Heart left ventricle (tissue), 16 donors: ENCODE data around the gene NTM. TPM values are rescaled to one million over a fixed set of nuclear protein-coding genes. Genes with fewer than 3 reads are reported as not detected.

Experiments
- ATAC-seq, 4 donors: fragments of 200-7000 bp; cut with Tn5 transposase; one replicate each; pipeline ENCODE4 v1.9.1; 2020 to 2022; ENCODE audit warnings: moderate library complexity in 4 of 4, mild to moderate bottlenecking in 3 of 4, moderate number of reproducible peaks in 1 of 4
- DNase-seq, 5 donors: peaks; one replicate each; pipeline ENCODE4 v3.0.0-alpha.2; 2020
- H3K27ac ChIP-seq, 12 donors: fragments of 200-600 bp; sonication (generic) in 4 of 12; one replicate each; pipeline versions ENCODE4 v1.5.0 to v1.8.0; 2016 to 2022; ENCODE audit warnings: mild to moderate bottlenecking in 2 of 12
- H3K27me3 ChIP-seq, 9 donors: fragments of 200-600 bp; sonication (generic) in 2 of 9; one replicate each; pipeline versions ENCODE4 v1.5.1 to v1.8.0; 2016 to 2022; ENCODE audit warnings: mild to moderate bottlenecking in 3 of 9
- H3K36me3 ChIP-seq, 9 donors: fragments of 200-600 bp; sonication (generic) in 2 of 9; one replicate each; pipeline versions ENCODE4 v1.5.0 to v1.8.0; 2018 to 2022; ENCODE audit warnings: mild to moderate bottlenecking in 2 of 9
- H3K4me1 ChIP-seq, 12 donors: fragments of 200-600 bp; sonication (generic) in 4 of 12; one replicate each; pipeline versions ENCODE4 v1.5.0 to v1.8.0; 2016 to 2022; ENCODE audit warnings: mild to moderate bottlenecking in 3 of 12
- H3K4me3 ChIP-seq, 12 donors: fragments of 200-600 bp; sonication (generic) in 4 of 12; one replicate each; pipeline versions ENCODE4 v1.5.0 to v1.8.0; 2017 to 2022; ENCODE audit warnings: mild to moderate bottlenecking in 9 of 12, moderate library complexity in 4 of 12
- H3K9me3 ChIP-seq, 12 donors: fragments of 200-600 bp; sonication (generic) in 4 of 12; one replicate each; pipeline versions ENCODE4 v1.5.0 to v1.8.0; 2016 to 2022; ENCODE audit warnings: mild to moderate bottlenecking in 1 of 12
- POLR2A ChIP-seq, 2 donors: fragments of 450-650 bp; IDR thresholded peaks; one replicate each; pipeline ENCODE4 v1.6.1; 2017; ENCODE audit warnings: antibody characterized with exemption in 2 of 2, mild to moderate bottlenecking in 2 of 2, moderate library complexity in 2 of 2
- WGBS, 4 donors: extraction: QIAGEN DNeasy Blood & Tissue Kit in 2 of 4; methylation state at CpG; one replicate each; pipeline versions ENCODE4 v1.1.5 to v1.1.7; 2013 to 2018; 5-methylcytosine and 5-hydroxymethylcytosine counted together
- intact Hi-C, 10 donors: fragments of 100-400 bp; cut with DNase I; formaldehyde crosslinking; loops; one replicate each; pipeline versions ENCODE4 v1.11.1 to v1.14.2; 2022
- polyA plus RNA-seq, 2 donors: library from polyadenylated mRNA; stranded (reverse); fragments of 200-250 nt; gene quantifications; one replicate each; pipeline ENCODE4 v1.2.3, GENCODE V29; 2013
- total RNA-seq, 9 donors: library from RNA; depleted of rRNA in 2 of 9; stranded (reverse); fragments of >200 nt in 2 of 9; fragmentation: NEBNext Ultra II Directional in 3 of 9; extraction: Animal tissue kit (Norgen Biotek cat#: 25700) in 3 of 9; gene quantifications; one replicate each; pipeline versions ENCODE4 v1.1.0 to v1.2.4, GENCODE V29; 2016 to 2023
- TF ChIP-seq, protein P1 (sequence below), 12 donors: fragments of 200-600 bp; sonication (generic) in 4 of 12; IDR thresholded peaks; one replicate each; pipeline versions ENCODE4 v1.5.0 to v1.8.0; 2018 to 2022; ENCODE audit warnings: antibody characterized with exemption in 12 of 12, mild to moderate bottlenecking in 5 of 12
- donor health status: ischemic (EF 13 %, LVEDD 7.1; RV severe dilation, severe dysfunction).
- donor health status: healthy with polysubstance abuse.
- donor health status: DM: no; HTN: yes; CAD: no.
- donor health status: DM: no; HTN: no; CAD: no.
- donor health status: ischemic (EF 25% LVEDD 6.9; RV normal size, moderate dysfunction).
- donor health status: ischemic (EF 25% LVEDD 5.7; RV mildly dilated, moderate dysfunction).
- donor health status: healthy.
- donor health status: DM: yes; HTN: yes; CAD: no.
- donor health status: ischemic (EF 35%, LVEDD 5.7; RV mildly dilated, moderate dysfunction).
- donor health status: nonischemic (EF 11% LVEDD 7.7; RV severe dilation, severe dysfunction).
- donor health status: DM: yes; HTN: yes; CAD: no.
- donor health status: PGD.
- donor health status: ischemic (EF 29% LVEDD 5.4; RV normal size, mild dysfunction).
- donor health status: nonischemic (EF 23%, LVEDD 6.1; RV moderate dilation, normal function).

The NTM gene
- total and polyA plus RNA-seq, 11 donors: 0.40 to 7.7 (median 1.5) TPM

DNA sequence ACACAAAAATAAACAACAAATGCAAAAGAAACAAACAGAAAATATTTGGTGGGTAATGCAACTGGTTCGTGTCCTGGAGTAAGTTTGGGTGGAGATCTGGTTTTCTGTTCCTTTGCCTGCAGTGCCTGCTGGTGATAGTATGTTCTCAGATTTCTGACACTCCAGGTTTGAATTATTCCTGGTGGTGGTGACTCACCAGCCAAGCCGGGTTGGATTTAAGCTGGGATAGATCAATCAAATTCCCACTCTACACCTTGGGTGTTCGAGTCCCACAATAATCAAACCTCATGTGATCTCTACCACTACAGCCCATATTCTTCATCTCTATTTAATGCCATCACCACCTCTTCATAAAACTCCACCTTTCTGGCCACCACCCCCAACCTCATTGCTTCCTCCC, 421.8 kb downstream of the NTM start:
- no peak for TF ChIP-seq POLR2A (IDR thresholded peaks at IDR 0.05)
- TF ChIP-seq, protein P1, sequence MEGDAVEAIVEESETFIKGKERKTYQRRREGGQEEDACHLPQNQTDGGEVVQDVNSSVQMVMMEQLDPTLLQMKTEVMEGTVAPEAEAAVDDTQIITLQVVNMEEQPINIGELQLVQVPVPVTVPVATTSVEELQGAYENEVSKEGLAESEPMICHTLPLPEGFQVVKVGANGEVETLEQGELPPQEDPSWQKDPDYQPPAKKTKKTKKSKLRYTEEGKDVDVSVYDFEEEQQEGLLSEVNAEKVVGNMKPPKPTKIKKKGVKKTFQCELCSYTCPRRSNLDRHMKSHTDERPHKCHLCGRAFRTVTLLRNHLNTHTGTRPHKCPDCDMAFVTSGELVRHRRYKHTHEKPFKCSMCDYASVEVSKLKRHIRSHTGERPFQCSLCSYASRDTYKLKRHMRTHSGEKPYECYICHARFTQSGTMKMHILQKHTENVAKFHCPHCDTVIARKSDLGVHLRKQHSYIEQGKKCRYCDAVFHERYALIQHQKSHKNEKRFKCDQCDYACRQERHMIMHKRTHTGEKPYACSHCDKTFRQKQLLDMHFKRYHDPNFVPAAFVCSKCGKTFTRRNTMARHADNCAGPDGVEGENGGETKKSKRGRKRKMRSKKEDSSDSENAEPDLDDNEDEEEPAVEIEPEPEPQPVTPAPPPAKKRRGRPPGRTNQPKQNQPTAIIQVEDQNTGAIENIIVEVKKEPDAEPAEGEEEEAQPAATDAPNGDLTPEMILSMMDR (IDR thresholded peaks at IDR 0.05): no peak
- Histone ChIP-seq H3K9me3 (no peaks in the 10 kb centered on the region), H3K27ac (no peak overlapping the region), H3K4me3 (no peak overlapping the region), H3K36me3 (no peaks in the 10 kb centered on the region), H3K27me3 (peaks cover 0 to 10% (median 0%) of the 10 kb centered on the region in 9 donors), H3K4me1 (no peaks in the 10 kb centered on the region)
- DNase-seq: no peak
- intact Hi-C loops: no loop called here
- 51 to 68% (median 57%) methylated on average over 3 of the region's 3 CpGs for WGBS, 4 donors
- ATAC-seq: no peak

DNA sequence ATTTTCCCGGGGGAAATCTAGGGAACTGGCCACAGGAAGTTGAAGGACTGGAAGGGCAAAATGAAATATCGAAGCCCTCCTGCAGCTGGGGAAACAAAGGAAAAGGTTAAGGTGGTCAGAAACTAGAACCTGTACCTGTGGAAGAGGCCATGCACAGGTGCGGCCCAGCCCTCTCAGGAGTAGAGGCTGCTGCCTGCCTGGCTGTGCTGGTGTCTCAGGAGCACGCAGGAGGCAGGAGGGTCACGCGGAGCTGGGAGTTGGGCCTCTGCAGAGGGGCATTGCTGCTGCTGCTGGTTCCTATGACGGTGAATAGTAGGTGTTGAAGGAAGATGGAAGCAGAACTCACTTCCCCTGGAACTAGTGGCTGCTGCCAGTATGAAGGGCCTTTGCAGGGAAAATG, 425.7 kb downstream of the NTM start:
- DNase-seq (no peak), ATAC-seq (peak in 1 of 4 donors; percentile 11)
- 71 to 78% (median 77%) methylated on average over 7 of the region's 7 CpGs for WGBS, 4 donors
- intact Hi-C loops: no loop called here
- no peak overlapping the region for H3K4me3 ChIP-seq
- no peaks in the 10 kb centered on the region for H3K4me1 ChIP-seq
- H3K9me3 ChIP-seq: no peaks in the 10 kb centered on the region
- TF ChIP-seq, protein P1 (IDR thresholded peaks at IDR 0.05): no peak
- TF ChIP-seq POLR2A (IDR thresholded peaks at IDR 0.05): no peak
- no peak overlapping the region for H3K27ac ChIP-seq
- H3K36me3 ChIP-seq: no peaks in the 10 kb centered on the region
- peaks cover 0 to 14% (median 0%) of the 10 kb centered on the region in 9 donors for H3K27me3 ChIP-seq

DNA sequence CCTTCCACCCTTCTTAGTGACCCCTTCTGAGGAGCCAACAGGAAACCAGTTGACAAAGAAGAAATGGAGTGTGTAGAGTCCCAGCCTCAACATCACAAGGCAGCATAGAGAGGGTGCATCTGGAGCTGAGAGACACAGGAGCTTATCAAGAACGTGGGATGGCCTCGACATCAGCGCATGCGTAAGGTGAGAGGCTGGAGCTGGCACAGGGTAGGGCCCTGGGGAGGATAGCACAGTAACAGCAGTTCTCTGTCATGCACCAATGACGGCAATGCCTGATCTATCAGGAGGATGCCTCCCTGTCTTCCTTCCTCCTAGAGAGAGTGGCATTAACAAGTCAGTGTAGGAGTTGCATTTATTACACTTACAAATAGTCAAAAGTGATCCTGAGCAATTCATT, 426.1 kb downstream of the NTM start:
- peaks cover 0 to 15% (median 0%) of the 10 kb centered on the region in 9 donors for H3K27me3 ChIP-seq
- ATAC-seq: no peak
- H3K36me3 ChIP-seq: no peaks in the 10 kb centered on the region
- intact Hi-C loops: no loop called here
- no peaks in the 10 kb centered on the region for H3K4me1 ChIP-seq
- DNase-seq: no peak
- no peak overlapping the region for H3K4me3 ChIP-seq
- WGBS, 4 donors: 47 to 74% (median 55%) methylated on average over 5 of the region's 5 CpGs
- no peak overlapping the region for H3K27ac ChIP-seq
- TF ChIP-seq, protein P1 (IDR thresholded peaks at IDR 0.05): no peak
- no peak for TF ChIP-seq POLR2A (IDR thresholded peaks at IDR 0.05)
- no peaks in the 10 kb centered on the region for H3K9me3 ChIP-seq

DNA sequence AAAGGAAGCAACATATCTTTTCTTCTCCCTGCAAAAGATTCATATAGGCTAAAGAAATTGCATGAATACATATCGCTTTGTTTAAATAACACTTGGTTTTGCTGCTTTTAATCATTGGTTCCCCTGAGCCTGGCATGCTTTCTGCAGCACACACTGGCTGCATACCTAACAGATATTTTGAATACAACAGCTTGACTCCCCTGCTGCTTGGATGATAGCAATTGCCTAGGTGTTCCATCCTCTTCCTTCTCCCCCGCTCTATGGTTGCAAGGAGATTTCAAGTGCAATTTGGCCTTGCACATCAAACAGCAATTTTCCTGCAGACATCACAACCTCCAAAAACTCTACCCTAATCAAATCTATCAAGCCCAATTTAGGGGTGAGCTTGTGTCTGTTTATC, 430.0 kb downstream of the NTM start:
- 84 to 95% (median 85%) methylated on average over 2 of the region's 2 CpGs for WGBS, 4 donors
- Histone ChIP-seq H3K27ac (no peak overlapping the region), H3K4me1 (no peaks in the 10 kb centered on the region), H3K4me3 (no peak overlapping the region), H3K36me3 (no peaks in the 10 kb centered on the region), H3K27me3 (peaks cover 0 to 33% (median 5%) of the 10 kb centered on the region in 9 donors), H3K9me3 (no peaks in the 10 kb centered on the region)
- ATAC-seq: no peak
- TF ChIP-seq, protein P1 (IDR thresholded peaks at IDR 0.05): no peak
- TF ChIP-seq POLR2A (IDR thresholded peaks at IDR 0.05): no peak
- no peak for DNase-seq
- intact Hi-C loops: no loop called here
